Lung (tissue), 12 donors: ENCODE data around the gene ERGIC1. TPM values are rescaled to one million over a fixed set of nuclear protein-coding genes. Genes with fewer than 3 reads are reported as not detected.
"Not testable (repeated sequence)": the region's sequence is repeated elsewhere in the genome, so short reads cannot be mapped to it uniquely, and the experiment has no call there.

Experiments used
- ATAC-seq: fragments of 200-7000 bp; cut with Tn5 transposase; one replicate; pipeline ENCODE4 v1.9.1; 2020; ENCODE audit warnings: moderate number of reproducible peaks; ENCODE audit not compliant: insufficient read depth, low FRiP score
- DNase-seq, 3 donors: peaks; one replicate each; pipeline ENCODE4 v3.0.0-alpha.2; 2013 to 2017
- H3K27ac ChIP-seq, 2 donors: one replicate each; pipeline ENCODE4 v1.5.1; 2013; ENCODE audit warnings: mild to moderate bottlenecking in 2 of 2, moderate library complexity in 2 of 2, control low read depth in 1 of 2, inconsistent platforms in 1 of 2, low read depth in 1 of 2, low read length in 1 of 2
- H3K27me3 ChIP-seq, 3 donors: one replicate each; pipeline ENCODE4 v1.5.1; 2013; ENCODE audit warnings: low read length in 2 of 3; ENCODE audit not compliant: control insufficient read depth in 3 of 3, insufficient read depth in 3 of 3
- H3K36me3 ChIP-seq, 4 donors: one replicate each; pipeline ENCODE4 v1.5.1; 2013; ENCODE audit warnings: low read length in 4 of 4, mild to moderate bottlenecking in 1 of 4, moderate library complexity in 1 of 4; ENCODE audit not compliant: control insufficient read depth in 4 of 4, insufficient read depth in 4 of 4
- H3K4me1 ChIP-seq, 5 donors: one replicate each; pipeline ENCODE4 v1.5.1; 2013; ENCODE audit warnings: low read length in 5 of 5, mild to moderate bottlenecking in 2 of 5, moderate library complexity in 1 of 5; ENCODE audit not compliant: control insufficient read depth in 5 of 5, insufficient read depth in 5 of 5
- H3K4me3 ChIP-seq: one replicate; pipeline ENCODE4 v1.5.1; 2013; ENCODE audit warnings: mild to moderate bottlenecking, control low read depth, moderate library complexity
- H3K9ac ChIP-seq, 2 donors: one replicate each; pipeline ENCODE4 v1.5.1; 2013; ENCODE audit warnings: low read length in 2 of 2, control low read depth in 1 of 2; ENCODE audit not compliant: insufficient read depth in 1 of 2
- H3K9me3 ChIP-seq, 4 donors: one replicate each; pipeline ENCODE4 v1.5.1; 2013; ENCODE audit warnings: low read length in 3 of 4, mild to moderate bottlenecking in 1 of 4, moderate library complexity in 1 of 4; ENCODE audit not compliant: control insufficient read depth in 4 of 4, insufficient read depth in 3 of 4
- WGBS, 2 donors: extraction: QIAGEN DNeasy Blood & Tissue Kit; methylation state at CpG; one replicate each; pipeline ENCODE4 v1.1.7; 2013; 5-methylcytosine and 5-hydroxymethylcytosine counted together
- polyA plus RNA-seq, 2 donors: library from polyadenylated mRNA; stranded (reverse); fragments of 200-250 nt; gene quantifications; one replicate each; pipeline ENCODE4 v1.2.1, GENCODE V29; 2013
- total RNA-seq, 2 donors: library from RNA; depleted of rRNA in 1 of 2; stranded (reverse); fragments of >200 nt in 1 of 2; gene quantifications; one replicate each; pipeline ENCODE4 v1.2.1, GENCODE V29; 2014 to 2021
- TF ChIP-seq, protein P1 (sequence below): IDR thresholded peaks from 2 replicates; pipeline ENCODE4 v1.5.1; 2012; ENCODE audit warnings: mild to moderate bottlenecking; ENCODE audit errors: control extremely low read depth, extremely low read depth
- donor health status: control.
- donor health status: control.
- donor health status: Bipolar disorder and iron deficiency.
- donor health status: healthy.
- donor health status: DM: yes; HTN: yes; CAD: no.

ERGIC1 gene
- total and polyA plus RNA-seq, 4 donors, result 62.2 to 215 (median 163) TPM

DNA sequence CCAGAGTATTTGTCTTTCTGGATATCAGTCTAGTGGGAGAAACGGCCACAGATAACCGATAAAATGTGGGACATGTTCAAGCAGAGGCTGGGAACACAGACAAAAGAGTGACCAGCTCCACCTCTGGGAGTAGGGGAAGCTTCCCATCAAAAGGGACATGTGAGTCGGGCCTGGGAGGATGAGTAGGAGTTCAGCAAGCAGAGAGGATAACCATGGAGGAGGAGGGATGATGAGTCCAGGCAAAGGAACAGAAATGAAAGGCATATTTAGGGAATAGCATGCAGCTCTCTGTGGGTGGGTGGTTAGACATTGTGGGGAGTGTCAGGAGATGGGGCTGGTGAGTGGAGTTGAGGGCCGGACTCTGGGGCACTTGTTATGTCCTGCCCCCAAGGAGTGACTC is 61.5 kb downstream of the ERGIC1 start:
- peak overlapping the region in 1 of 2 donors; percentile 20 for H3K27ac ChIP-seq
- peaks cover 0 to 28% (median 15%) of the 10 kb centered on the region in 5 donors for H3K4me1 ChIP-seq
- peaks cover 0 to 11% (median 5%) of the 10 kb centered on the region in 4 donors for H3K36me3 ChIP-seq
- ATAC-seq (no peak), DNase-seq (no peak)
- TF ChIP-seq, protein P1, sequence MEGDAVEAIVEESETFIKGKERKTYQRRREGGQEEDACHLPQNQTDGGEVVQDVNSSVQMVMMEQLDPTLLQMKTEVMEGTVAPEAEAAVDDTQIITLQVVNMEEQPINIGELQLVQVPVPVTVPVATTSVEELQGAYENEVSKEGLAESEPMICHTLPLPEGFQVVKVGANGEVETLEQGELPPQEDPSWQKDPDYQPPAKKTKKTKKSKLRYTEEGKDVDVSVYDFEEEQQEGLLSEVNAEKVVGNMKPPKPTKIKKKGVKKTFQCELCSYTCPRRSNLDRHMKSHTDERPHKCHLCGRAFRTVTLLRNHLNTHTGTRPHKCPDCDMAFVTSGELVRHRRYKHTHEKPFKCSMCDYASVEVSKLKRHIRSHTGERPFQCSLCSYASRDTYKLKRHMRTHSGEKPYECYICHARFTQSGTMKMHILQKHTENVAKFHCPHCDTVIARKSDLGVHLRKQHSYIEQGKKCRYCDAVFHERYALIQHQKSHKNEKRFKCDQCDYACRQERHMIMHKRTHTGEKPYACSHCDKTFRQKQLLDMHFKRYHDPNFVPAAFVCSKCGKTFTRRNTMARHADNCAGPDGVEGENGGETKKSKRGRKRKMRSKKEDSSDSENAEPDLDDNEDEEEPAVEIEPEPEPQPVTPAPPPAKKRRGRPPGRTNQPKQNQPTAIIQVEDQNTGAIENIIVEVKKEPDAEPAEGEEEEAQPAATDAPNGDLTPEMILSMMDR, result no peak
- no peak overlapping the region for H3K9ac ChIP-seq
- H3K4me3 ChIP-seq, result no peak overlapping the region
- H3K9me3 ChIP-seq, result no peaks in the 10 kb centered on the region
- 90 to 94% methylated on average over 4 of the region's 4 CpGs for WGBS, 2 donors
- H3K27me3 ChIP-seq, result no peaks in the 10 kb centered on the region

GRCh38 chr5:172896465-172896864 is 62.4 kb downstream of the ERGIC1 start:
- peaks cover 0 to 11% (median 4%) of the 10 kb centered on the region in 4 donors for H3K36me3 ChIP-seq
- no peaks in the 10 kb centered on the region for H3K27me3 ChIP-seq
- ATAC-seq (no peak), DNase-seq (no peak)
- H3K4me1 ChIP-seq, result peaks cover 0 to 25% (median 15%) of the 10 kb centered on the region in 5 donors
- no peak overlapping the region for H3K4me3 ChIP-seq
- no peaks in the 10 kb centered on the region for H3K9me3 ChIP-seq
- TF ChIP-seq, protein P1, result no peak
- whole genome bisulfite sequencing, 2 donors, result 74 to 85% methylated on average over 7 of the region's 7 CpGs
- H3K27ac ChIP-seq, result peak overlapping the region in 1 of 2 donors; percentile 78
- H3K9ac ChIP-seq, result no peak overlapping the region

- not testable (repeated sequence) for H3K9me3 ChIP-seq, H3K27me3 ChIP-seq, DNase-seq, H3K4me3 ChIP-seq, ATAC-seq, H3K9ac ChIP-seq
- peaks cover 0 to 11% (median 6%) of the 10 kb centered on the region in 4 donors for H3K36me3 ChIP-seq
- H3K4me1 ChIP-seq, result peaks cover 0 to 28% (median 12%) of the 10 kb centered on the region in 5 donors
- peak overlapping the region; percentile 71 to 78 for H3K27ac ChIP-seq
- 86 to 87% methylated on average over 7 of the region's 7 CpGs for WGBS, 2 donors
These were observed 63.0 kb downstream of the ERGIC1 start for GRCh38 chr5:172897067-172897466.

GRCh38 chr5:172897481-172898217 is 63.6 kb downstream of the ERGIC1 start:
- no peaks in the 10 kb centered on the region for H3K9me3 ChIP-seq
- peak overlapping the region; percentile 71 to 86 for H3K27ac ChIP-seq
- peak overlapping the region in 1 of 2 donors; percentile 33 for H3K9ac ChIP-seq
- ATAC-seq (peak; percentile 25), DNase-seq (peak; percentile 67 to 76 (median 73))
- TF ChIP-seq, protein P1, result no peak
- peaks cover 0 to 11% (median 6%) of the 10 kb centered on the region in 4 donors for H3K36me3 ChIP-seq
- H3K27me3 ChIP-seq, result no peaks in the 10 kb centered on the region
- WGBS, 2 donors, result 44 to 66% methylated on average over 16 of the region's 16 CpGs
- peaks cover 0 to 29% (median 16%) of the 10 kb centered on the region in 5 donors for H3K4me1 ChIP-seq
- no peak overlapping the region for H3K4me3 ChIP-seq
